Vagina (tissue), 2 donors: ENCODE results near the gene ANKUB1. TPM values are rescaled to one million over a fixed set of nuclear protein-coding genes. Genes with fewer than 3 reads are reported as not detected.

Experiments
- DNase-seq, 2 donors: peaks; one replicate each; pipeline ENCODE4 v3.0.0-alpha.2; 2017; ENCODE audit errors: extremely low spot score in 2 of 2
- H3K27ac ChIP-seq: fragments of 200-600 bp; sonication (generic); one replicate; pipeline ENCODE4 v1.5.1; 2019
- H3K27me3 ChIP-seq: fragments of 200-600 bp; sonication (generic); one replicate; pipeline ENCODE4 v1.5.1; 2019
- H3K36me3 ChIP-seq, 2 donors: fragments of 200-600 bp; sonication (generic); one replicate each; pipeline ENCODE4 v1.5.1; 2017 to 2019
- H3K4me1 ChIP-seq: fragments of 200-600 bp; sonication (generic); one replicate; pipeline ENCODE4 v1.5.1; 2019
- H3K4me3 ChIP-seq, 2 donors: fragments of 200-600 bp; sonication (generic); 1 replicate in 1 of 2; 2 replicates in 1 of 2; pipeline ENCODE4 v1.5.1; 2016 to 2019
- H3K9me3 ChIP-seq: fragments of 200-600 bp; sonication (generic); one replicate; pipeline ENCODE4 v1.5.1; 2019
- POLR2A ChIP-seq, 2 donors: fragments of 450-650 bp; IDR thresholded peaks; one replicate each; pipeline ENCODE4 v1.6.1; 2017; ENCODE audit warnings: antibody characterized with exemption in 2 of 2, mild to moderate bottlenecking in 2 of 2, moderate library complexity in 2 of 2
- POLR2AphosphoS5 ChIP-seq, 2 donors: sonication (generic); formaldehyde crosslinking; IDR thresholded peaks; one replicate each; pipeline ENCODE4 v1.9.0; 2017; ENCODE audit warnings: antibody characterized with exemption in 2 of 2, mild to moderate bottlenecking in 2 of 2, low read depth in 1 of 2; ENCODE audit not compliant: insufficient read depth in 1 of 2
- intact Hi-C: fragments of 100-400 bp; cut with DNase I; formaldehyde crosslinking; loops from one replicate; pipeline ENCODE4 v1.15.1; 2023
- total RNA-seq: library from RNA; depleted of rRNA; stranded (reverse); fragments of >200 nt; gene quantifications from one replicate; pipeline ENCODE4 v1.2.3, GENCODE V29; 2016
- TF ChIP-seq, protein P1 (sequence below), 3 experiments: fragments of 450-650 bp in 2 of 3; fragments of 200-600 bp in 1 of 3; sonication (generic) in 1 of 3; IDR thresholded peaks; one replicate each; pipeline ENCODE4 v1.5.1; 2017 to 2019; ENCODE audit warnings: antibody characterized with exemption in 3 of 3, mild to moderate bottlenecking in 2 of 3, moderate library complexity in 2 of 3

The ANKUB1 gene
- total RNA-seq, 1 donor from 2014 or later: not detected

DNA sequence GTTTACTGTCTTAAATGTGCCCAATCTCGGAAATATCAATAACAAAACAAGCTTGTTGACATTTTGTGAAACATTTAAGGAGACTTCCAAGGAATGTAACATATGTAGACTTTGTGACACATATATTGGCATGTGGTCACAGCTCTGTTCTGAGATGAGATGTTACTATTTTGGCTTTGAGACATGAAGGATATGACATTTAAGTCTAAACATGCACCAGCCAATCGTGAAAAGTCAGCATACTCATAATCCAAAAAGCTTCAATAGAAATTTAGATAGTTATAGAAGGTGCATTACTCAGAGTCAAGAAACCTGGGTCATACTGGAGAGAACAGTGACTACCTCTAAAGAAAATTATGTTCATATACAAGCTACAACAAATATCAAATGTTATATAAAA lies 53.5 kb downstream of the ANKUB1 start:
- intact Hi-C loops: no loop called here
- peaks cover 0 to 25% of the 10 kb centered on the region in 2 donors for H3K36me3 ChIP-seq
- no peak overlapping the region for H3K4me3 ChIP-seq
- H3K27me3 ChIP-seq: no peaks in the 10 kb centered on the region
- DNase-seq: no peak
- no peaks in the 10 kb centered on the region for H3K9me3 ChIP-seq
- H3K4me1 ChIP-seq: no peaks in the 10 kb centered on the region
- TF ChIP-seq, protein P1, sequence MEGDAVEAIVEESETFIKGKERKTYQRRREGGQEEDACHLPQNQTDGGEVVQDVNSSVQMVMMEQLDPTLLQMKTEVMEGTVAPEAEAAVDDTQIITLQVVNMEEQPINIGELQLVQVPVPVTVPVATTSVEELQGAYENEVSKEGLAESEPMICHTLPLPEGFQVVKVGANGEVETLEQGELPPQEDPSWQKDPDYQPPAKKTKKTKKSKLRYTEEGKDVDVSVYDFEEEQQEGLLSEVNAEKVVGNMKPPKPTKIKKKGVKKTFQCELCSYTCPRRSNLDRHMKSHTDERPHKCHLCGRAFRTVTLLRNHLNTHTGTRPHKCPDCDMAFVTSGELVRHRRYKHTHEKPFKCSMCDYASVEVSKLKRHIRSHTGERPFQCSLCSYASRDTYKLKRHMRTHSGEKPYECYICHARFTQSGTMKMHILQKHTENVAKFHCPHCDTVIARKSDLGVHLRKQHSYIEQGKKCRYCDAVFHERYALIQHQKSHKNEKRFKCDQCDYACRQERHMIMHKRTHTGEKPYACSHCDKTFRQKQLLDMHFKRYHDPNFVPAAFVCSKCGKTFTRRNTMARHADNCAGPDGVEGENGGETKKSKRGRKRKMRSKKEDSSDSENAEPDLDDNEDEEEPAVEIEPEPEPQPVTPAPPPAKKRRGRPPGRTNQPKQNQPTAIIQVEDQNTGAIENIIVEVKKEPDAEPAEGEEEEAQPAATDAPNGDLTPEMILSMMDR (IDR thresholded peaks at IDR 0.05): no peak
- TF ChIP-seq POLR2AphosphoS5 (IDR thresholded peaks at IDR 0.05; ENCODE audit: insufficient read depth in 1 of 2, low read depth in 1 of 2): no peak
- no peak for TF ChIP-seq POLR2A (IDR thresholded peaks at IDR 0.05)
- no peak overlapping the region for H3K27ac ChIP-seq

GRCh38 chr3:149736953-149737205 lies 55.5 kb downstream of the ANKUB1 start:
- DNase-seq: no peak
- TF ChIP-seq POLR2A (IDR thresholded peaks at IDR 0.05): no peak
- TF ChIP-seq, protein P1 (IDR thresholded peaks at IDR 0.05): no peak
- no peak for TF ChIP-seq POLR2AphosphoS5 (IDR thresholded peaks at IDR 0.05; ENCODE audit: insufficient read depth in 1 of 2, low read depth in 1 of 2)
- Histone ChIP-seq H3K9me3 (no peaks in the 10 kb centered on the region), H3K4me3 (no peak overlapping the region), H3K36me3 (peaks cover 0 to 25% of the 10 kb centered on the region in 2 donors), H3K27ac (no peak overlapping the region), H3K27me3 (no peaks in the 10 kb centered on the region), H3K4me1 (no peaks in the 10 kb centered on the region)
- intact Hi-C loops: no loop called here

DNA sequence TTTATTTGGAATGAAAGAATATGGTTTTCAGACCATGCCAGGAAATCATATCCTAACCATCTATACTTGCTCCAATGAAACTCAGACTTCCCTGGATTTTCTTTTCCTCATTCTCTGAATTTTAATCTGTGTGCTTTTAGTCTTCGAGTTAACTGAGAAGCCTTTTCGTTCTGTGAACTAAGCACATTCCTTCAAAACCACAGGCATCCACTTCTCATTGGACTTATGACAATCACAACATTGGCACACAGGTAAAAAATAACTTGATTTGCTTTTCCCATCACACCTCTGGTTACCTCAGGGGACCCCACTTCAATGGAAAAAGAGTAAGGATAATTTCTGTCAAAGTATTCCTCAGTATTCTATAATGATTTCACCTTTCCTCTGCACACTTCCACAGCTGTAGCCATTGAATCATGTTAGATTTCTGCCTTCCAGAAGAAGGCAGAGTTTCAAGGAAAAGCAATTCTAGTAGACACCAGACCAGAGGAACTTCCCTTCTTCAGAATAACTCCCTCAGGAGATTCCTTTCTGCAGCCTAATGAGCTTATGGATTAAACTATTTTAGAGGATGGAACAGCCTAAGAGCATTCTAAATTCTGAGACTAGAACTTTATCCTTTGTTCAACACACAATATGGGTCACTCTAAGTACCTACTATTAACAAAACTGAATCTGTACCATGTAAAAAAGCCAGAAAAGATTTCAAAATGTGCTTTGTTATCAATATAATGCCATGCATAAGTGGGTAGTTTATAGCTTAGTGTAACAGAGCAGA lies 56.0 kb downstream of the ANKUB1 start:
- Histone ChIP-seq H3K4me3 (no peak overlapping the region), H3K27ac (no peak overlapping the region), H3K27me3 (no peaks in the 10 kb centered on the region), H3K9me3 (no peaks in the 10 kb centered on the region), H3K36me3 (peaks cover 0 to 25% of the 10 kb centered on the region in 2 donors), H3K4me1 (no peaks in the 10 kb centered on the region)
- no peak for TF ChIP-seq POLR2AphosphoS5 (IDR thresholded peaks at IDR 0.05; ENCODE audit: insufficient read depth in 1 of 2, low read depth in 1 of 2)
- TF ChIP-seq, protein P1 (IDR thresholded peaks at IDR 0.05): no peak
- no peak for TF ChIP-seq POLR2A (IDR thresholded peaks at IDR 0.05)
- no peak for DNase-seq
- intact Hi-C loops: no loop called here

DNA sequence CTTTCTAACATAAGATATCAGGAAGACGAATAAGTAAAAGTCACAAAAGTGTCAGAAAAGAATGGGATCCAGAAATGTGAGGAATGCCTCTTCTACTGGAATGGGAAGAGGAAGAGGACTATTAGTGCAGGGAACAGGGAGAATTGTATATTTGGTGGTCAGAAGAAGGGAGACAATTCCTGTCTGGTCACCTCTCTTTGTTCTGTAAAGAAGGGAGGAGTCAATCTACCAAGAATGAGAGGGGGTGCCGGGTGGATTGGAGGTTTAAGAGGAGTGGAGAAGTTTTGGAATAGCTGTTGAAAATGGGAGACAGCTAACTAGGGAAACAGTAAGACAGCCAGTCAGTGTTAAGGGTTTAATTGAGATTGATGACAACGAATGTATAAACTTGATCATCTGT lies 60.1 kb downstream of the ANKUB1 start:
- no peaks in the 10 kb centered on the region for H3K4me1 ChIP-seq
- TF ChIP-seq POLR2AphosphoS5 (IDR thresholded peaks at IDR 0.05; ENCODE audit: insufficient read depth in 1 of 2, low read depth in 1 of 2) (no peak), POLR2A (IDR thresholded peaks at IDR 0.05) (no peak)
- TF ChIP-seq, protein P1 (IDR thresholded peaks at IDR 0.05): no peak
- H3K9me3 ChIP-seq: no peaks in the 10 kb centered on the region
- intact Hi-C loops: no loop called here
- no peak overlapping the region for H3K27ac ChIP-seq
- no peaks in the 10 kb centered on the region for H3K27me3 ChIP-seq
- no peaks in the 10 kb centered on the region for H3K36me3 ChIP-seq
- H3K4me3 ChIP-seq: no peak overlapping the region
- DNase-seq: no peak

DNA sequence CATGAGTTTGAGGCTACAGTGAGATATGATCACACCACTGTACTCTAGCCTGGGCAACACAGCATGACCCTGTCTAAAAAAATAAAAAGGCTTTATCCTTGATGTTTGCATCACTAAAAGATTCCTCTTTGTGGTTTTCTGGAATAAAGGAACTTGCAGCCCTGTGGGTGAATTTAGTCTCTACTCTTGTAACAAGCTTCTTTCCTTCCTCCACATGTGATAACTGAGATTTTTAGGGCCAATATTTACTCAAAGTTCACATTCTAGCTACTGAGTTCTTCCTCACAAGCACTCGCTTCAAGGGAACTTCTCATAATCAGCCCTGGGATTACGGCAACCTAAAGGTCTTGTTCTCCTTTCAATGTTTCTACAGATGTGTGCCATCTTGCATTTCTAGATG lies 64.7 kb downstream of the ANKUB1 start:
- TF ChIP-seq POLR2A (IDR thresholded peaks at IDR 0.05) (no peak), POLR2AphosphoS5 (IDR thresholded peaks at IDR 0.05; ENCODE audit: insufficient read depth in 1 of 2, low read depth in 1 of 2) (no peak)
- TF ChIP-seq, protein P1 (IDR thresholded peaks at IDR 0.05): no peak
- no peaks in the 10 kb centered on the region for H3K27me3 ChIP-seq
- no peak overlapping the region for H3K4me3 ChIP-seq
- H3K27ac ChIP-seq: no peak overlapping the region
- intact Hi-C loops: no loop called here
- no peaks in the 10 kb centered on the region for H3K9me3 ChIP-seq
- no peaks in the 10 kb centered on the region for H3K36me3 ChIP-seq
- DNase-seq: no peak
- H3K4me1 ChIP-seq: no peaks in the 10 kb centered on the region
